Heart left ventricle (tissue), 13 donors: ENCODE results near the gene ADGRL3.

Experiments used
- CTCF ChIP-seq, 12 donors: fragments of 200-600 bp; sonication (generic) in 4 of 12; IDR thresholded peaks; one replicate each; pipeline versions ENCODE4 v1.5.0 to v1.8.0; 2018 to 2022; ENCODE audit warnings: antibody characterized with exemption in 12 of 12, mild to moderate bottlenecking in 5 of 12
- POLR2A ChIP-seq, 2 donors: fragments of 450-650 bp; IDR thresholded peaks; one replicate each; pipeline ENCODE4 v1.6.1; 2017; ENCODE audit warnings: antibody characterized with exemption in 2 of 2, mild to moderate bottlenecking in 2 of 2, moderate library complexity in 2 of 2
- donor health status: ischemic (EF 13 %, LVEDD 7.1; RV severe dilation, severe dysfunction).
- donor health status: DM: no; HTN: yes; CAD: no.
- donor health status: DM: no; HTN: no; CAD: no.
- donor health status: ischemic (EF 25% LVEDD 6.9; RV normal size, moderate dysfunction).
- donor health status: ischemic (EF 25% LVEDD 5.7; RV mildly dilated, moderate dysfunction).
- donor health status: ischemic (EF 35%, LVEDD 5.7; RV mildly dilated, moderate dysfunction).
- donor health status: nonischemic (EF 11% LVEDD 7.7; RV severe dilation, severe dysfunction).
- donor health status: DM: yes; HTN: yes; CAD: no.
- donor health status: PGD.
- donor health status: ischemic (EF 29% LVEDD 5.4; RV normal size, mild dysfunction).
- donor health status: nonischemic (EF 23%, LVEDD 6.1; RV moderate dilation, normal function).

- TF ChIP-seq CTCF (IDR thresholded peaks at IDR 0.05) (no peak), POLR2A (IDR thresholded peaks at IDR 0.05) (no peak)
Measured at GRCh38 chr4:61374447-61374891, 174.3 kb downstream of the ADGRL3 start.
